GM21367 (cell line): ENCODE results near the gene PHLDA3.
"Not testable (repeated sequence)": the region's sequence is repeated elsewhere in the genome, so short reads cannot be mapped to it uniquely, and the experiment has no call there.

Experiments used
- ATAC-seq: cut with Tn5 transposase; IDR thresholded peaks from one replicate; pipeline ENCODE4 v1.9.1; 2021; ENCODE audit not compliant: unreplicated experiment

The PHLDA3 gene

DNA sequence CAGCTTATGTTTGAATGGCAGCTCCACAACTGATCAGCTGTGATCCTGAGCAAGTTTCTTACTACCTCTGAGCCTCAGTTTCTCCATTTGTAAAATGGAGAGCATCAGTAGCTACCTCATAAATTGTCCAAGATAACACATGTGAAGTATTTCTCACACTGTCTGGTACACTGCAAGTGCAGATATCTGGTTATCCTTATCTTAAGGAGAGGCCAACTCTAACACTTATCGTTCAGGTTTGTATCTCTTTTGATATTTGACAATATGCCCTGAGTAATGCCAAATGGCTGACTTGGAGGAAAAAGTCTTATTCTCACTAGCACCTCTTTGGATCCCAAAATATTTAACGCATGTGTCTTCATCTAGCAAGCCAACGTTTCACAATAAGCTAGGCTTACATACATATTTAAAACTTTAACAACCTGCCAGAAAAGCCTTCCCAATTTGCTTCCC is 35.2 kb upstream of the PHLDA3 start:
- ATAC-seq, result no peak

DNA sequence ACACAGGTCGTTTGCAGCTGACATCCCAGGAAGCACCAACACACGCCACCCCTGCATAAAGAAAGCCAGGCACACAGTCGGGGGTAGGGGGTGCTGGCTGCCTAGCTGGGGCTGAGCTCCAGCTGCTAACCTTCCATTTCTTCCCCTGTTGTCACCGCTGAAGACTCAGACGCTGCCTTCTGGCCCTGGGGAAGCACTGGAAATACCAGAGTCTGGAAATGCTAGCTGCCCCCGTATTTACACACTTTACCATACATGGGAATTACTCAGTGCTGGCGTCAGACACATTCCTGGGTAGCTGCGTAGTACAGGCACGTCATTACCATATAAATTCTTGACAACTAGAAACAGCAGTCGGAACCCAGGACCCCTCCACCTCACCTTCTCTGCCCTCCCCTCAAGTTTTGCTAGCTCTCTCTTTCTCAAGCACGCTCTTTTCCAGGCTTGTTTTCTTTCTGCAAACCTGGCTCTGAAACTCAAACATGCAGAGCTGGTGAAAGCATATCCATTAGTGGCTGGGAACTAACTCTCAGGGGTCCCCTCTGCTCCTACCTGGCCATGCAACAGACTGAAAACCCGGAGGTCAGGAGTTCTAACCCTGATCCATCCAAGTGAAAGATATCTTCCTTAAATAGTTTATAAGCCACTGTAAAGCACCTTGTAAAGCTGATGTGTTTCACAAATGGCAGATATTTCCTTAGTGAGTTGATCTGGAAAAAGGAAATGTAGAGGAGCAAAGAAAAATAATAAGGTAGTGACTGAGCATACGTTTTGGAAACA is 34.6 kb upstream of the PHLDA3 start:
- ATAC-seq, result no peak

GRCh38 chr1:201502511-201502857 is 33.5 kb upstream of the PHLDA3 start:
- no peak for ATAC-seq

GRCh38 chr1:201501812-201502510 is 33.0 kb upstream of the PHLDA3 start:
- no peak for ATAC-seq

- no peak for ATAC-seq
Observed at GRCh38 chr1:201501144-201501543, 32.2 kb upstream of the PHLDA3 start.

DNA sequence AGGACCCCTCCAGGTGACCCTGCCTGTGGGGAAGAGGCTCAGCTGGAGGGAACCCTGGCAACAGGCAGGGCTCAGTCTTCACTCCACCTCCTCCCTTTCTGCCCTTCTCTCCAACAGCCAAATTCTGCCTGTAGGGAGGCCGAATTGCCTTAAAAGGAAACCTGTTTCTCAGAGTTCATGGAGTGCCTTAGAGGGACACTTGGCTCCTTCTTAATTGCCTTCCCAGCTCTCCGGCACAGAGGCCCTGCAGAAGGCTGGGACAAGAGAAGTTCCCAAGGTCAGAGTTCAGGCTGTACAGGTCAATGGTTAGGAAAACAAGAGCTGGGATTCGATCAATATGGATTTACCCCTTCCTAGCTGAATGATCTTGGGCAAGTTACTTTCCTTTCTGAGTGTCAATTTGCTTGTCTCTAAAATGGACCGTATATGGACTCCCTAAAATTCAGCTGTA is 31.7 kb upstream of the PHLDA3 start:
- no peak for ATAC-seq

DNA sequence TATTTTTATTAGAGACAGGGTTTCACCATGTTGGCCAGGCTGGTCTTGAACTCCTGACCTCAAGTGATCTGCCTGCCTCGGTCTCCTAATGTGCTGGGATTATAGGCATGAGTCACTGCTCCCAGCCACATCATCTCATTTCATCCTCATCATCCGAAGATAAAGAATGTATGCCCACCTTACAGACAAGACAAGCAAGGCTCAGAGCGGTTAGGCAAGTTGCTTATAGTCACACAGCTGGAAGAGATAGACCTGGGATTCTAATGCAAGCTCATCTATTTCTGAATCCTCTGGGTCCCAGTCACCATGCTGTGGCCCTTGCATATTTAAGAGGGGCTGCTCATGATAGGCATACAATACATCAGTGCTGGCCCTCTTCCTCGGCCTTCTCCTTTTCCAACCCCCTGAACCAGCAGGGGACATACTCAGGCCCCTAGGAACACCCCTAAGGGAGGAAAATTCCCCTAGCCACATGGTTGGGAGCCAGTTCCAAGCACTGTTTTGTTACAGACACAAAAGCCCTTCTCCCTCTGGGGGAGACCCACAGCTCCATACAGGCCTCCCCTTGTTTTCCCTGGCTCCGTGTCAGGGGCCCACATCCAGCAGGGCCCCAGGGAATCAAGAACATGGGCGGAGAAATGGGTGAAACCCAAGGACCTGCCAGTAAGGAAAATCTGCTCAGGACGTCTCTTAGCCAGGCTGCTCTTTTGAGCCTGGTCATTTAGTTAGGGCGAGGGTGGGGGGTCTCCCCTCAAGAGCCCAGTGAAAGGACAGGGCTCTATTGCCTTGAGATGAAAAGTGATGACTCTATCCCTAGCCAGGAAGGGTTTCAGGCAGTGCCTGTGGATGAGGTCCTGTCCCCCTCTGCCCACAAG is 31.0 kb upstream of the PHLDA3 start:
- ATAC-seq, result no peak

- ATAC-seq, result no peak
Observed at GRCh38 chr1:201499191-201499590, 30.2 kb upstream of the PHLDA3 start.

DNA sequence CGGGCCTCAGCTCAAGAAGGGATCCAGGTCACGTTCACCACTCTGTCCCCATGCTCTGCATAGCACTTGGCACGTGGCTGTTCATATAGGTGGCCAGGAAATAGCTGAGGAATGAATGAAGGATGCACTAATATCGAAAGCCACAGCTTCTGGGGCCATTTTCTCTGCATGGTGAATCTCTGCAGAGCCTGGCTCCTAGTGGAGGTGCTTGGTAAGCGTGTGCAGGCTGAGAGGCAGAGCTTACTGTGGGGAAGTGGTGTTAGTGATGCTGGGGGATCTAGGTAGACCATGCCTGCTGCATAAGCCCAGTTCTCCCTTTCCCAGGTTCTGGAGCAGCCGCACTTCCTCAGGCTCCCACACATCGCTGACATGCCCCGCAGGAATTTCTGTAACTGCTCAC is 29.6 kb upstream of the PHLDA3 start:
- ATAC-seq, result no peak

- ATAC-seq, result no peak
Observed at GRCh38 chr1:201497935-201498509, 29.0 kb upstream of the PHLDA3 start.

DNA sequence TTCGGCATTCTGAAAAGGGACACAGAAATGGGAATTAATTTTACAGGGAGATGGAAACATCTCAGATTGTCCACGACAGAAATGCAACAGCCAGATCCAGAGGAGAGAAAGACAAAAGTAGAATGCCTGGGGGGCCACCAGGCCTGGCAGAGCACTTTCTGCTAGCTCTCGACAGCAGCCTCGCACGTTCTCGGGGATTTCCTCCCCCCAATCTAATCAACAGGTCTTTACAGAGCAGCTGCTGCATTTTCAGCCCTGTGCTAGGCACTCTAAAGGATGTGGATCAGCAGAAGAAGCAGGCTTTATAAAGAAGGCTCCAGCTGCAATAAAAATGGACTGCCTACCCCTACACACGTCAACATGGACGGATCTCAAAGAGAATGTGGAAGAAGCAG is 27.3 kb upstream of the PHLDA3 start:
- no peak for ATAC-seq

- ATAC-seq, result no peak
Observed at GRCh38 chr1:201495551-201496295, 26.7 kb upstream of the PHLDA3 start.

DNA sequence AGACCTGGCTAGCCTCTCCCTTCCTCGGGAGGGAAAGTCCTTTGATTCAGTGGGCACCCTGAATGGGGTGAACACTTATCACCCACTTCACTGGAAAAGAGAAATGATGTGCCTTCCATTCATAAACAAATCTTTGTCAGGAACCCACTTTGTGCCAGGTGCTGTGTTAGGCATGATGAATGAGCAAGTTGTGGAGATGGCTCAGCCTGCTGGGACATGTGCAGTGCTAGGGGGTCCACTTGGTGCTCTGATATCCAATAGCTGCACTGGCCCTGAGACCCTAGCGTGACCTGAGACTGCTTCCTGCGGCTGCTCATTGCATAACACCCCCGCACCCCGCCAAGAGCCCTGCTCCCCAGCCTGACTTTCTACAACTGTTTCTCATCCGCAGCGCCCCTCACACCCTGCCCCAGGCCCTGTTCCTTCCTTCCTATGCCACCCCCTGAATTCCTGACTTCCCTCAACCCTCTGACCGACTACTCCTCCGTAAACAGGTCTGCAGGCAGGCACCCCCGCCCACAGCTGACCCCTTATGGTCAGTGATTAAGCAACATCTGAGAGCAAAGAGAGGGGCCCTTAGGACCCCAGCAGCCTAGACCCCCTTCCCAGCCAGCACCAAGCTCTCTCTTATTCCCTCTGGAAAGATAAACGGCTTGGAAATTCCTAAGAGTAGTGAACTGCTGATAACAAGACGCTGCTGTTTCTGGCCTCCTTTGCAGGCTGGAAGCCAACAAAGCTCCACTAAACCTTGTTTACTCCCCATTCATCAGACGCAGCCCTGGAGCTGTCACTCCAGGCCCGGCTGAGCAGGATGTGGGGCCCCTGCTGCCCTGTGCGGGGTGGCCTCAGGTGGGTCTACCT is 25.0 kb upstream of the PHLDA3 start:
- ATAC-seq, result no peak

DNA sequence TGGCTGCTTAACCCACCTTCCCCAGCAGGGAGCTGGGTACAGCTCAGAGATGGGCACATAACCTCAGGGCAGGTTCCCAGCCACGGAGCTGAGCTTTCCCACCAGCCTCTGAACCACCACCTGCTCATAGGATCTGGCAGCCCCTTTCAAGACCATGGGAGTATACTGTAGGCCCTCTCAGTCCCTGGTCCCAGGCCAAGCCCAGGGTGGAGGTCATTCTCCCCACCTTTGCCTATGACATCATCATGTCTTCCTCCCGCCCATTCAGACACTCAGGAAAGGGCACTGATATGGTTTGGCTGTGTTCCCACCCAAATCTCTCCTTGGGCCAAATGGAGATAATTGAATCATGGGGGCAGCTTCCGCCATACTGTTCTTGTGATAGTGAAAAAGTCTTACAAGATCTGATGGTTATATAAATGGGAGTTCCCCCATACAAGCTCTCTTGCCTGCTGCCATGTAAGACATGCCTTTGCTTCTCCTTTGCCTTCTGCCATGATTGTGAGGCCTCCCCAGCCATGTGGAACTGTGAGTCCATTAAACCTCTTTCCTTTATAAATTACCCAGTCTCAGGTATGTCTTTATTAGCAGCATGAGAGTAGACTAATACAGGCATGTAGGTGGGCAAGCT is 24.2 kb upstream of the PHLDA3 start:
- ATAC-seq, result not testable (repeated sequence)

- no peak for ATAC-seq
Observed at GRCh38 chr1:201491896-201492511, 23.0 kb upstream of the PHLDA3 start.

DNA sequence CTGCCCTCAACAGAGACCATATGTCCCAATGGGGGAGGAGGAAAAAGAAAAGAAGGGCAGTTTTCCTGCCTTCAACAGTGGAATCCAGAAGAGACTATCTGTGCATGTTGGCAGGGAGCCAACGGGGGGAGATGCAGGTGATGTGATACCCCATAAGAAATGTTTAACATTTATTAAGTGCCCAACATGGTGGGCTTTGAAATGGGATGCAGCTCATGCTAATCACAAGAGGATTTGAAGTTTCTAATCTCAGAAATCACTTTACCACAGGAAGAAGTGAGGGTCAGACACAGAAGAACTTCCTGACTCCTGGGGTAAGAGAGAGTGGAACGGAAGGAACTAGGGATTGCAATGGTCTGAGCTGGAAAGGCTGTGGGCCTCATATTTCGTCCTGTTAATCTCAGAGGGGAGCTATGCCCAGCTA is 21.7 kb upstream of the PHLDA3 start:
- no peak for ATAC-seq

DNA sequence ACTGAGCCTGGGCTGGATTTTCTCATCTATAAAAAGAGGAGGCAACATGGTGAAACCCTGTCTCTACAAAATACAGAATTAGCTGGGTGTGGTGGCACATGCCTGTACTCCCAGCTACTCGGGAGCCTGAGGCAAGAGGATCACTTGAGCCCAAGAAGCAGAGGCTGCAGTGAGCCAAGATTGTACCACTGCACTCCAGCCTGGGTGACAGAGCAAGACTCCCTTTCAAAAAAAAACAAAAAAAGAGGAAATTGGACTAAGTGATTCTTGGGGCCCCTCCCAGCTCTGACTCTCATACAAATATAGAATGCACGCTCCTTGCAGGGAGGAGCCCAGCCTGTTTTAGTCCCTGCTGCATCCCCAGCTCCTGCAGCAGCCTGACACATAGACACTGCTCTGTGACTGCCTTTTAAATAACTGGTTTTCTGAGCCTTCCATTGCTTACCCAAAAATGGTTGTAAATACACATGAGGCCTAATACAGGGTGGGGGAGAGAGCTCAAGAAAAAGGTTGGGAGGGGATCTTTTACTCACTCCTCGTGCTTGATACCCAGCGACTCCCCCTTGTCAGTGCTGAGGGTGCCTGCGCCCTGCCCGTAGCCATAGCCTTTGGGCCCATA is 20.8 kb upstream of the PHLDA3 start:
- ATAC-seq, result no peak
